Prostate gland (tissue), 2 donors: Measurements from ENCODE around the gene SPSB3.

ENCODE experiments used
- POLR2A ChIP-seq: fragments of 450-650 bp; IDR thresholded peaks from one replicate; pipeline ENCODE4 v1.6.1; 2016; ENCODE audit warnings: antibody characterized with exemption, mild to moderate bottlenecking
- POLR2AphosphoS5 ChIP-seq: sonication (generic); formaldehyde crosslinking; IDR thresholded peaks from one replicate; pipeline ENCODE4 v1.6.1; 2017; ENCODE audit warnings: antibody characterized with exemption
- TF ChIP-seq, protein P1 (sequence below), 4 experiments: fragments of 200-600 bp in 2 of 4; fragments of 450-650 bp in 2 of 4; sonication (generic) in 2 of 4; IDR thresholded peaks; 1 replicate in 3 of 4; 2 replicates in 1 of 4; pipeline ENCODE4 v1.5.1; 2016 to 2019; ENCODE audit warnings: antibody characterized with exemption in 4 of 4, mild to moderate bottlenecking in 2 of 4, moderate library complexity in 2 of 4

GRCh38 chr16:1809281-1809801 lies 27.0 kb upstream of the SPSB3 start:
- no peak for TF ChIP-seq POLR2A
- TF ChIP-seq, protein P1, sequence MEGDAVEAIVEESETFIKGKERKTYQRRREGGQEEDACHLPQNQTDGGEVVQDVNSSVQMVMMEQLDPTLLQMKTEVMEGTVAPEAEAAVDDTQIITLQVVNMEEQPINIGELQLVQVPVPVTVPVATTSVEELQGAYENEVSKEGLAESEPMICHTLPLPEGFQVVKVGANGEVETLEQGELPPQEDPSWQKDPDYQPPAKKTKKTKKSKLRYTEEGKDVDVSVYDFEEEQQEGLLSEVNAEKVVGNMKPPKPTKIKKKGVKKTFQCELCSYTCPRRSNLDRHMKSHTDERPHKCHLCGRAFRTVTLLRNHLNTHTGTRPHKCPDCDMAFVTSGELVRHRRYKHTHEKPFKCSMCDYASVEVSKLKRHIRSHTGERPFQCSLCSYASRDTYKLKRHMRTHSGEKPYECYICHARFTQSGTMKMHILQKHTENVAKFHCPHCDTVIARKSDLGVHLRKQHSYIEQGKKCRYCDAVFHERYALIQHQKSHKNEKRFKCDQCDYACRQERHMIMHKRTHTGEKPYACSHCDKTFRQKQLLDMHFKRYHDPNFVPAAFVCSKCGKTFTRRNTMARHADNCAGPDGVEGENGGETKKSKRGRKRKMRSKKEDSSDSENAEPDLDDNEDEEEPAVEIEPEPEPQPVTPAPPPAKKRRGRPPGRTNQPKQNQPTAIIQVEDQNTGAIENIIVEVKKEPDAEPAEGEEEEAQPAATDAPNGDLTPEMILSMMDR (IDR thresholded peaks at IDR 0.05) = no peak
- no peak for TF ChIP-seq POLR2AphosphoS5
